Prostate gland (tissue), 2 donors: ENCODE data around the gene BCR.

Experiments used
- POLR2A ChIP-seq: fragments of 450-650 bp; IDR thresholded peaks from one replicate; pipeline ENCODE4 v1.6.1; 2016; ENCODE audit warnings: antibody characterized with exemption, mild to moderate bottlenecking
- TF ChIP-seq, protein P1 (sequence below), 4 experiments: fragments of 200-600 bp in 2 of 4; fragments of 450-650 bp in 2 of 4; sonication (generic) in 2 of 4; IDR thresholded peaks; 1 replicate in 3 of 4; 2 replicates in 1 of 4; pipeline ENCODE4 v1.5.1; 2016 to 2019; ENCODE audit warnings: antibody characterized with exemption in 4 of 4, mild to moderate bottlenecking in 2 of 4, moderate library complexity in 2 of 4

DNA sequence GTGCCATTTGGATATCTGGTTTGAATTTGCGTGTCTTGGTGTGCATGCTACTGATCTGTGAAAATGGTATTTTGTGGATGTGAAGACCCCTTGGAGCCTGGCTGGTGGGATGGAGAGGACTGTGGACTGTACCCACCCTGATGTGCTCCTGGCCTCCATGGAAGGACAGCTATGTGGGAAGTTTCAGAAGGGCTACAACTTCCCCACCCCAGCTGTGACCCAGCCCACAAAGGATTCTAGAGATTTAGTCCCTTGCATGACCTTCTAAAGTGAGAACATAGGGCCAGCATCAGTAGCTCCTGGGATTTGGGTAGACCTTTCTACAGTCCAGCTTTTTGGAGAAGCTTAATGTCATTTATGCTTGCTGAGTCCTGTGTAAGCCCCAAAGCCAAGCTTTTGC is 173.4 kb downstream of the BCR start:
- TF ChIP-seq, protein P1, sequence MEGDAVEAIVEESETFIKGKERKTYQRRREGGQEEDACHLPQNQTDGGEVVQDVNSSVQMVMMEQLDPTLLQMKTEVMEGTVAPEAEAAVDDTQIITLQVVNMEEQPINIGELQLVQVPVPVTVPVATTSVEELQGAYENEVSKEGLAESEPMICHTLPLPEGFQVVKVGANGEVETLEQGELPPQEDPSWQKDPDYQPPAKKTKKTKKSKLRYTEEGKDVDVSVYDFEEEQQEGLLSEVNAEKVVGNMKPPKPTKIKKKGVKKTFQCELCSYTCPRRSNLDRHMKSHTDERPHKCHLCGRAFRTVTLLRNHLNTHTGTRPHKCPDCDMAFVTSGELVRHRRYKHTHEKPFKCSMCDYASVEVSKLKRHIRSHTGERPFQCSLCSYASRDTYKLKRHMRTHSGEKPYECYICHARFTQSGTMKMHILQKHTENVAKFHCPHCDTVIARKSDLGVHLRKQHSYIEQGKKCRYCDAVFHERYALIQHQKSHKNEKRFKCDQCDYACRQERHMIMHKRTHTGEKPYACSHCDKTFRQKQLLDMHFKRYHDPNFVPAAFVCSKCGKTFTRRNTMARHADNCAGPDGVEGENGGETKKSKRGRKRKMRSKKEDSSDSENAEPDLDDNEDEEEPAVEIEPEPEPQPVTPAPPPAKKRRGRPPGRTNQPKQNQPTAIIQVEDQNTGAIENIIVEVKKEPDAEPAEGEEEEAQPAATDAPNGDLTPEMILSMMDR (IDR thresholded peaks at IDR 0.05), result no peak
- TF ChIP-seq POLR2A, result no peak
